Measurements from ENCODE around the gene PTPRZ1. TPM values are rescaled to one million over a fixed set of nuclear protein-coding genes. Genes with fewer than 3 reads are reported as not detected.

The PTPRZ1 gene
- total and polyA plus RNA-seq, 2 of the 8 experiments (the other 6 are each of a cell fraction or from before 2014, with no cell fraction given), result 112 to 135 TPM

DNA sequence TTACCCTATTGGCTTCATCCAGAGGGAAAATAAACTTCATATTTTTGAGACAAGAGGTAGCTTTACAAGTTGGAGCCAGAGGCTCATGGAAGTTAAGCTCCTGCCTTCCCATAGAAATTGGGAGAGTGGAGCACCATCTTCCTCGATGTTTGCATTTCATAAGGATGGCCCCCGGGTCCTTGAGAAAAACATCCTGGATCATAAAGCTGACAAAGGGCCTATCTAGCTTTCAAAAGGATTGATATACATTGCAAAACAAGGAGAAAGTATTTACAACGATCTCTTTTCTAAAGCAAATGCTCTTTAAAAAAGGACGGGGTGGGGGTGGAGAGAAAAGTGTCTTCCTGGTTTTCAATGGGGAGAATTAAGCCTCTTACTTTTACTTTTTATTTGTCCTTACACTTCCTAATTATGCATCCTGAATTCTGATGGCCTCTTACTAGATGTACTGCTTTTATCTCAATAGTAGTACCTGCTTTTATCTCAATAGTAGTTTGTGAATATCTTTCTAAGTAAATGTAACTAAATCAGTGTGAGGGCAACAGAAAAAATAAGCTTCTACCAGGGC lies 65.6 kb downstream of the PTPRZ1 start:
- H4K8ac ChIP-seq (ENCODE audit: extremely low read depth, insufficient read depth, low read length), result no peak overlapping the region
- H3K9me3 ChIP-seq (ENCODE audit: insufficient read depth in 2 of 2, low read depth in 1 of 2, low read length in 1 of 2), result no peaks in the 10 kb centered on the region
- no peak overlapping the region for H2BK15ac ChIP-seq (ENCODE audit: low read length)
- no peaks in the 10 kb centered on the region for H3K27me3 ChIP-seq (replicated peaks in 1 of 4; ENCODE audit: control insufficient read depth in 3 of 4, extremely low read depth in 1 of 4, insufficient read depth in 3 of 4, low read length in 3 of 4)
- DNase-seq (ENCODE audit: low read depth in 1 of 2, low spot score in 2 of 2) (peak in 1 of 2 experiments; percentile 83), FAIRE-seq (peak; percentile 98)
- peak overlapping the region; percentile 63 for H4K5ac ChIP-seq (ENCODE audit: insufficient read length, low read depth, low read length)
- H3K4me2 ChIP-seq (ENCODE audit: insufficient read depth in 1 of 2, low read depth in 2 of 2, low read length in 2 of 2), result peak overlapping the region; percentile 32 to 57
- peak overlapping the region; percentile 75; the same call in 1 of the 2 replicates for H2BK12ac ChIP-seq (ENCODE audit: low read depth, low read length)
- H4K91ac ChIP-seq (replicated peaks; ENCODE audit: insufficient read length, low read length), result peak overlapping the region; percentile 99
- POLR2A ChIA-PET (ENCODE audit: partially characterized antibody), result interaction anchor here (0.7 to 4.9 kb wide), 16 partner anchors 9 to 543 kb away, joined by 3 to 35 read pairs (median 4); partner anchors contain the start of gene PTPRZ1
- H3K79me1 ChIP-seq (ENCODE audit: low read depth, low read length), result no peaks in the 10 kb centered on the region
- H3K27ac ChIP-seq (ENCODE audit: low read depth, low read length), result peak overlapping the region; percentile 89
- H3K4me1 ChIP-seq (replicated peaks in 1 of 4; ENCODE audit: control insufficient read depth in 3 of 4, insufficient read depth in 4 of 4, low read length in 3 of 4), result peaks cover 10 to 48% (median 29%) of the 10 kb centered on the region in 4 experiments; a peak in 6 of 7 replicates
- peak overlapping the region; percentile 52 for H3K18ac ChIP-seq (ENCODE audit: extremely low read depth, low read length)
- H3K9ac ChIP-seq (replicated peaks in 1 of 4; ENCODE audit: extremely low read depth in 1 of 4, low read depth in 3 of 4, low read length in 3 of 4), result peak overlapping the region in 1 of 4 experiments; percentile 39; a peak in 3 of 7 replicates
- peak overlapping the region; percentile 98 for H2BK5ac ChIP-seq (ENCODE audit: low read depth, low read length)
- peak overlapping the region; percentile 100 for H2BK120ac ChIP-seq (replicated peaks; ENCODE audit: low read depth, low read length)
- H3K4ac ChIP-seq (replicated peaks; ENCODE audit: insufficient read length, low read depth, low read length), result no peak overlapping the region
- H3K36me3 ChIP-seq (ENCODE audit: control insufficient read depth in 2 of 4, insufficient read depth in 4 of 4, low read length in 3 of 4), result peaks cover 0 to 10% (median 0%) of the 10 kb centered on the region in 4 experiments; a peak in 3 of 8 replicates
- no peak overlapping the region for H3K23ac ChIP-seq (ENCODE audit: insufficient read length)
- no peak overlapping the region for H2AFZ ChIP-seq (ENCODE audit: low read length)
- 1% methylated on average over 4 of the region's 4 CpGs; no CpG with 5 or more reads in 1 of the 2 experiments for WGBS, 2 experiments (ENCODE audit: extremely low coverage in 1 of 2, insufficient coverage in 1 of 2, insufficient read length in 1 of 2, insufficient replicate concordance in 2 of 2, low coverage in 1 of 2, low lambda C conversion rate in 2 of 2, missing lambda C conversion rate in 1 of 2)
- peaks cover 0 to 42% of the 10 kb centered on the region in 2 experiments; a peak in 2 of 4 replicates for H3K79me2 ChIP-seq (ENCODE audit: control insufficient read depth in 1 of 2, insufficient read depth in 2 of 2, low read length in 2 of 2)
- CTCF ChIA-PET (ENCODE audit: partially characterized antibody), result interaction anchor here (1.0 to 2.8 kb wide), 6 partner anchors 11 to 55 kb away, joined by 3 to 27 read pairs (median 4); no protein-coding TSS in a partner anchor
- peak overlapping the region in 1 of 4 experiments; percentile 41; a peak in 2 of 8 replicates for H3K4me3 ChIP-seq (ENCODE audit: extremely low read depth in 1 of 4, insufficient read depth in 2 of 4, low read depth in 3 of 4, low read length in 4 of 4)
- no peak overlapping the region for H2AK5ac ChIP-seq (ENCODE audit: low read depth, low read length)
- H4K20me1 ChIP-seq (replicated peaks in 1 of 2; ENCODE audit: control insufficient read depth in 1 of 2, insufficient read depth in 2 of 2, low read length in 2 of 2), result no peaks in the 10 kb centered on the region
- peak overlapping the region; percentile 77 for H2BK20ac ChIP-seq (ENCODE audit: low read length)
- peak overlapping the region; percentile 91 for H3K14ac ChIP-seq (ENCODE audit: insufficient read length)
- no peaks in the 10 kb centered on the region; the same call in 1 of the 2 replicates for H3K23me2 ChIP-seq (ENCODE audit: low read depth, low read length)
- peak overlapping the region; percentile 97 for H3K56ac ChIP-seq (replicated peaks; ENCODE audit: insufficient read length, low read depth, low read length)
- no peak for TF ChIP-seq KDM4A (IDR thresholded peaks at IDR 0.05; ENCODE audit: low read depth, low read length, severe bottlenecking)
- peak; percentile 79 to 98; a peak in 3 of 4 replicates for TF ChIP-seq HDAC2 (IDR thresholded peaks at IDR 0.05; ENCODE audit: borderline replicate concordance in 1 of 2, low read depth in 2 of 2, low read length in 2 of 2)
- TF ChIP-seq RXRA (IDR thresholded peaks at IDR 0.05; ENCODE audit: insufficient read depth, low read depth, low read length), result no peak
- no peak for TF ChIP-seq RAD21 (IDR thresholded peaks at IDR 0.05 in 1 of 2, conservative IDR thresholded peaks at IDR 0.05 in 1 of 2; ENCODE audit: low read depth in 2 of 2, low read length in 2 of 2)
- no peak for TF ChIP-seq ZNF274 (IDR thresholded peaks at IDR 0.05; ENCODE audit: borderline replicate concordance, extremely low read depth, low read length)
- TF ChIP-seq HDAC6 (IDR thresholded peaks at IDR 0.05; ENCODE audit: low read depth, low read length), result no peak
- TF ChIP-seq TBP (IDR thresholded peaks at IDR 0.05; ENCODE audit: low read depth, low read length), result no peak
- TF ChIP-seq, protein P1, sequence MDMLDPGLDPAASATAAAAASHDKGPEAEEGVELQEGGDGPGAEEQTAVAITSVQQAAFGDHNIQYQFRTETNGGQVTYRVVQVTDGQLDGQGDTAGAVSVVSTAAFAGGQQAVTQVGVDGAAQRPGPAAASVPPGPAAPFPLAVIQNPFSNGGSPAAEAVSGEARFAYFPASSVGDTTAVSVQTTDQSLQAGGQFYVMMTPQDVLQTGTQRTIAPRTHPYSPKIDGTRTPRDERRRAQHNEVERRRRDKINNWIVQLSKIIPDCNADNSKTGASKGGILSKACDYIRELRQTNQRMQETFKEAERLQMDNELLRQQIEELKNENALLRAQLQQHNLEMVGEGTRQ (IDR thresholded peaks at IDR 0.05; ENCODE audit: low read length), result no peak
- no peak for TF ChIP-seq JUN (IDR thresholded peaks at IDR 0.05; ENCODE audit: low read depth, low read length)
- TF ChIP-seq GABPA (IDR thresholded peaks at IDR 0.05; ENCODE audit: borderline replicate concordance, insufficient read depth, low read length), result no peak

Data from H1 (cell line).